ENCODE data around the gene TNFAIP1. TPM values are rescaled to one million over a fixed set of nuclear protein-coding genes. Genes with fewer than 3 reads are reported as not detected.

Gene TNFAIP1
- total RNA-seq, 4 donors from 2014 or later: 25.1 to 36.0 (median 28.2) TPM

DNA sequence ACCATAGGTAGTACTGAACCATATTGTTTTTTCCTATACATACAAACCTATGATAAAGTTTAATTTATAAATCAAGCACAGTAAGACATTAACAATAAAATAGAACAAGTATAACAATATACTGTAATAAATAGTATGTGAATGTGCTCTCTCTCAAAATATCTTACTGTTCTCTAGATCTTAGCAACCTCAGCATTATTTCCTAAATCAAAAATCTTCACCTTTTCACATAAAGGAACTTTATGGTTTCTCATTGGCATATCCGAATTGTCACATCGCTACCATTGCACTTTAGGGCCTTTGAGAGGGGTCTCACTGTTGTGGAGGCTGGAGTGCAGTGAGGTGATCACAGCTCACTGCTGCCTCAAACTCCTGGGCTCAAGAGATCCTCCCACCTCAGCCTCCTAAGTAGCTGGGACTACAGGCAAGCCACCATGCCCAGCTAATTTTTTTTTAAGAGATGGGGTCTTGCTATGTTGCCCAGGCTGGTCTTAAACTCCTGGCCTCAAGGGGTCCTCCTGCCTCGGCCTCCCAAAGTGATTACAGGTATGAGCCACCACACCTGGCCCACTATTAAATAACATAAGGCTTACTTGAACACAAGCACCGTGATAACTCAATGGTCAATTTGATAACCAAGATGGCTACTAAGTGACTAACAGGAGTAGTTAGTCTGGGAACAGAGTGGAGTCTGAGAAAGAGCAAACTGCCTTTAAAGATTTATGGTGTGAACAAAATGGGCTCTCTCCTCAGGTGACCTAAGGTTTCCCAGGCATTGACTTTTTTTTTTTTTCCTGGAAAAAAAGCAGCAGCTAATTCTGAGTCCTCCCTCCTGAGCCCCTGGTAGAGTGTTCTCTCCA is 19.5 kb upstream of the TNFAIP1 start:
- Histone ChIP-seq H3K27me3 (no peaks in the 10 kb centered on the region), H3K27ac (no peak overlapping the region), H3K9me3 (no peaks in the 10 kb centered on the region), H3K4me1 (peaks cover 0 to 19% (median 15%) of the 10 kb centered on the region in 4 donors), H3K4me3 (no peak overlapping the region), H3K36me3 (no peaks in the 10 kb centered on the region)
- TF ChIP-seq POLR2A (IDR thresholded peaks at IDR 0.05): no peak
- TF ChIP-seq, protein P1, sequence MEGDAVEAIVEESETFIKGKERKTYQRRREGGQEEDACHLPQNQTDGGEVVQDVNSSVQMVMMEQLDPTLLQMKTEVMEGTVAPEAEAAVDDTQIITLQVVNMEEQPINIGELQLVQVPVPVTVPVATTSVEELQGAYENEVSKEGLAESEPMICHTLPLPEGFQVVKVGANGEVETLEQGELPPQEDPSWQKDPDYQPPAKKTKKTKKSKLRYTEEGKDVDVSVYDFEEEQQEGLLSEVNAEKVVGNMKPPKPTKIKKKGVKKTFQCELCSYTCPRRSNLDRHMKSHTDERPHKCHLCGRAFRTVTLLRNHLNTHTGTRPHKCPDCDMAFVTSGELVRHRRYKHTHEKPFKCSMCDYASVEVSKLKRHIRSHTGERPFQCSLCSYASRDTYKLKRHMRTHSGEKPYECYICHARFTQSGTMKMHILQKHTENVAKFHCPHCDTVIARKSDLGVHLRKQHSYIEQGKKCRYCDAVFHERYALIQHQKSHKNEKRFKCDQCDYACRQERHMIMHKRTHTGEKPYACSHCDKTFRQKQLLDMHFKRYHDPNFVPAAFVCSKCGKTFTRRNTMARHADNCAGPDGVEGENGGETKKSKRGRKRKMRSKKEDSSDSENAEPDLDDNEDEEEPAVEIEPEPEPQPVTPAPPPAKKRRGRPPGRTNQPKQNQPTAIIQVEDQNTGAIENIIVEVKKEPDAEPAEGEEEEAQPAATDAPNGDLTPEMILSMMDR (IDR thresholded peaks at IDR 0.05): no peak
- TF ChIP-seq EP300 (IDR thresholded peaks at IDR 0.05): no peak
- WGBS, 2 donors: 93 to 98% methylated on average over 4 of the region's 4 CpGs
- DNase-seq (ENCODE audit: low spot score in 2 of 2): no peak

DNA sequence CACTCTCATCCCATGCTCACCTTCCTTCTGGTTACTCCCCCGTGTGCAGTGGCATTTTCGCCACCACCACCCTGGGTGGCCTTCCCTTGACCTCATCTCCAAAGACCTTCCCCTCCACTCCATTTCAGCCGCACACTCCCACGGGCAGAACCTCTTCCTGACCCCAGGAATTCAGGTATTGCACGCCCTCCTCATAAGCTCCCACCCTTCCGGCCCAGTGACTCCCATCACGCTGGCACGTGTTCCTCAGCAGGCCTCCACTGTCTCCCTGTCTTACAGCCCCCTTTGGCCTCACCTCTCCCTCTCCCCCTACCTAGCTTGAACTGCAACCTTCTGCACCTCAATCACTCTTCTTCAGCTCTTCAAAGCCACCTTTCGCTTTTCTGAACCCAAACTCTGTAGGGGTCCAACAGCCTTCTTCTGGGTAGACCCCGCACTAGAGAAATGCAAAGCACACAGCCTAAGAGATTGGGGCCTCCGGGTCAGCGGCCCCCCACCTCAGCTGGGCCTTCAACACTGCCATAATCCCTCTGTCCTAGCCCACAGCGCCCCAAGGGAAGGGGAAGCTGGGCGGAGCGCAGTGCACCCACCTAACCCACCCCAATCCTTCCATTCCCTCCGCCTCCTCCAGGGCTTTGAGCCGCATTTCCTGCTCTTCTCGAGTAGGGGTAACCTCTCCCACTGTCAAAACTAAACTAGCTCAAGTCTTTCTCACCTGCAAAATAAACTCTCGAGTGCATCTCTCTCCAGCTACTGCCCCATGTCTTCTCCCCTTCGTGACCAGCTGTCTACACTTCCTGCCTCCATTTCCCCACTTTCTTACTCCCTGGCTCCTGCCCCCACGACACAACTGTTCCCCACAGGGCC is 18.2 kb upstream of the TNFAIP1 start:
- no peaks in the 10 kb centered on the region for H3K27me3 ChIP-seq
- H3K9me3 ChIP-seq: no peaks in the 10 kb centered on the region
- no peaks in the 10 kb centered on the region for H3K36me3 ChIP-seq
- TF ChIP-seq POLR2A (IDR thresholded peaks at IDR 0.05): no peak
- no peak for TF ChIP-seq EP300 (IDR thresholded peaks at IDR 0.05)
- TF ChIP-seq, protein P1 (IDR thresholded peaks at IDR 0.05): no peak
- H3K4me3 ChIP-seq: no peak overlapping the region
- no peak overlapping the region for H3K27ac ChIP-seq
- H3K4me1 ChIP-seq: peaks cover 0 to 19% (median 15%) of the 10 kb centered on the region in 4 donors
- 84% methylated on average over 21 of the region's 21 CpGs for WGBS, 2 donors
- DNase-seq (ENCODE audit: low spot score in 2 of 2): no peak

DNA sequence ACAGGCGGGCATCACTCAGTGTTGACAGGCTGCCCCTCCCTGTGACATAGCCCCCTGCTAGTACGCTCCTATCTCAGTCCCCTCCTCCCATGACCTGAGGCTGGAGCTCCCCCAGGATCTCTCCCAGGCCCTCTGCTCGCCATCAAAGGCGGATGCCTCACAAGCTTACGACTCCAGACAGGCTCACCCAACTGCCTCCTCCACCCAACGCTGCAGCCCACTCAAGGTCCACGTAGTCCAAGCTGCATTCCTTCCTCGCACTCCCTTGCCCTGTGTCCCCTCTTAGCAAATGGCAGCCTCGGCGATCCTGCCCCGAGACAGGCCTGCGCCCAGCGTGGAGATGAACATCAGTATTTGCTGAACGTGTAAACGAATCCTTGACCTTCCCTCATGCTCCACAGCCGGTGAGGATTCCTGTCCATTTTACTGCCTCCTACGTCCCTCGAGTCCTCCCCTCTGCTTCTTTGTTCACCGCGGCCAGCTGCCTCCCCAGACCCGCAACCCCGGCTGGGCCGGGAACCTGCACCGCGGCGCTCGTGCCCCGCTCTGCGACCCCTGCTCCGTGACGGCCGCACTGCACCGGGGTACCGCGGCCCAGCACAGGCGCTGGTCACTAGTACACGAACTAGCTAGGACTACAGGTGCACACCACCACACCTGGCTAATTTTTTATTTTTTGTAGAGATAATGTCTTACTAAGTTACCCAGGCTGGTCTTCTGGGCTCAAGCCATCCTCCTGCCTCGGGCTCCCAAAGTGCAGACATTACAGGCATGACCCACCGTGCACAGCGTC is 17.4 kb upstream of the TNFAIP1 start:
- 12% methylated on average over 39 to 40 of the region's 40 CpGs for WGBS, 2 donors
- no peak for TF ChIP-seq EP300 (IDR thresholded peaks at IDR 0.05)
- TF ChIP-seq, protein P1 (IDR thresholded peaks at IDR 0.05): no peak
- no peak for TF ChIP-seq POLR2A (IDR thresholded peaks at IDR 0.05)
- Histone ChIP-seq H3K4me1 (peaks cover 0 to 19% (median 15%) of the 10 kb centered on the region in 4 donors), H3K36me3 (no peaks in the 10 kb centered on the region), H3K4me3 (peak overlapping the region; percentile 38 to 77 (median 52)), H3K27me3 (no peaks in the 10 kb centered on the region), H3K27ac (peak overlapping the region in 2 of 4 donors; percentile 14 to 81), H3K9me3 (no peaks in the 10 kb centered on the region)
- no peak for DNase-seq (ENCODE audit: low spot score in 2 of 2)

DNA sequence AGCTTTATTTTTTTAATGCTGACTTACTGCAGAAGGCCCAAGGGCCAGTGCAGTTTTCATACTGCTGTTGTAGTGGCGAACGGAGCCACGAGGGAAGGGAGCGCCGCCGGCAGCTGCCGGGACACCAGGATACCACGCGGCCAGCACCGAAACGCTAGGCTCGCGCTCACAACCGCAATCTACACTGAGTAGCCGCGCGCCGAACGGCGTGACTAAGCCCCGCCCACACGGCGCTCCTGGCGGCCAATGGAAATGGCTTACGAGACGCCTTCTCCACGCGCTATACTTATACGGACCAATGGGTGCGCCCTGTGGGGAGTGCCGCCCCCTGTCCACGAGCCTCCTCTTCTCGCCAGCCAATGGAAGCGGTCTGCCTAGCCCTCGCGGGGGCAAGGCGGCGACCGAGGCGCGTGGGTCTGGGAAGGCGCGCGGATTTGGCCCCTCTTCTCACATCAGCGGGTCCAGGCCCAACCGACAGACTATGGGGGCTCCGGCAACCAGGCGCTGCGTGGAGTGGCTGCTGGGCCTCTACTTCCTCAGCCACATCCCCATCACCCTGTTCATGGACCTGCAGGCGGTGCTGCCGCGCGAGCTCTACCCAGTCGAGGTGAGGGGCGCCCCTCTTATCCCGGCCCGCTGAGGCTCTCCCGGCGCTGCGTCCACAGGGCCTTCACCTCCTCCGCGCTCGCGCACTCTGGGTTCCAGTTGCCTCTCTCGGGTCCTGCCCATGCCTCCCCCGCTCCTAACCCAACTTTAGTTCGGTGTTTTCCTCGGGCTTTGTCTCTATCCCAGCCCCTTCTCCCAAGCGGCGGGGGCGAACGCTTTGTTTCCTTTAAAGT is 16.6 kb upstream of the TNFAIP1 start, which contains the start of gene TMEM97:
TMEM97 (plus strand) TSS at position 442 of the 839 bp plus-strand sequence; CDS start at position 482, 40 bp downstream.
- H3K27me3 ChIP-seq: no peaks in the 10 kb centered on the region
- H3K4me1 ChIP-seq: peaks cover 0 to 19% (median 15%) of the 10 kb centered on the region in 4 donors
- H3K9me3 ChIP-seq: no peaks in the 10 kb centered on the region
- peak; percentile 31 to 75 for TF ChIP-seq EP300 (IDR thresholded peaks at IDR 0.05)
- TF ChIP-seq POLR2A (IDR thresholded peaks at IDR 0.05): peak in 1 of 2 donors; percentile 68
- TF ChIP-seq, protein P1 (IDR thresholded peaks at IDR 0.05): peak in 4 of 5 experiments; percentile 10 to 51 (median 26)
- WGBS, 2 donors: 0% methylated on average over 34 to 72 of the region's 72 CpGs
- peak; percentile 90 to 93 for DNase-seq (ENCODE audit: low spot score in 2 of 2)
- H3K4me3 ChIP-seq: peak within 1 kb of the TSS; percentile 38 to 77 (median 52)
- H3K27ac ChIP-seq: peak within 1 kb of the TSS; percentile 14 to 81 (median 64)
- H3K36me3 ChIP-seq: no peaks in the 10 kb centered on the region
